HEK293T (cell line): Measurements from ENCODE around the gene FZD10.

Experiments
- CTCF ChIA-PET: fragments of 350-600 bp; formaldehyde crosslinking; extraction: SDS; loops from one replicate; lab custom pipeline; 2021; ENCODE audit warnings: antibody characterized with exemption, inconsistent platforms; lab: Yijun Ruan, JAX
- POLR2A ChIA-PET: fragments of 350-600 bp; formaldehyde crosslinking; extraction: SDS; loops from one replicate; lab custom pipeline; 2020; ENCODE audit warnings: antibody characterized with exemption, inconsistent platforms; lab: Yijun Ruan, JAX
- DNase-seq: peaks from one replicate; pipeline ENCODE4 v3.0.0; 2012; ENCODE audit warnings: mixed read lengths; ENCODE audit errors: extremely low spot score
- ARNT ChIP-seq: fragments of 450-650 bp; IDR thresholded peaks from 2 replicates; pipeline ENCODE4 v1.6.1; 2017; ENCODE audit warnings: mild to moderate bottlenecking
- BHLHE40 ChIP-seq: fragments of 450-650 bp; IDR thresholded peaks from 2 replicates; pipeline ENCODE4 v1.6.1; 2016; ENCODE audit warnings: mild to moderate bottlenecking, moderate library complexity, borderline replicate concordance
- CTBP1 ChIP-seq: fragments of 450-650 bp; IDR thresholded peaks from 2 replicates; pipeline ENCODE4 v1.6.1; 2016; ENCODE audit warnings: borderline replicate concordance
- ELF4 ChIP-seq: fragments of 450-650 bp; IDR thresholded peaks from 2 replicates; pipeline ENCODE4 v1.6.1; 2017; ENCODE audit warnings: antibody characterized with exemption
- FOXA1 ChIP-seq: fragments of 450-650 bp; IDR thresholded peaks from 2 replicates; pipeline ENCODE4 v1.6.1; 2016; ENCODE audit warnings: mild to moderate bottlenecking
- FOXK2 ChIP-seq: fragments of 450-650 bp; IDR thresholded peaks from 2 replicates; pipeline ENCODE4 v1.6.1; 2016; ENCODE audit warnings: mild to moderate bottlenecking
- FOXM1 ChIP-seq: fragments of 450-650 bp; IDR thresholded peaks from 2 replicates; pipeline ENCODE4 v1.6.1; 2017; ENCODE audit warnings: mild to moderate bottlenecking, borderline replicate concordance
- HDGF ChIP-seq: fragments of 450-650 bp; IDR thresholded peaks from 2 replicates; pipeline ENCODE4 v1.6.1; 2017; ENCODE audit warnings: antibody characterized with exemption, borderline replicate concordance
- L3MBTL2 ChIP-seq: fragments of 450-650 bp; conservative IDR thresholded peaks from 2 replicates; pipeline ENCODE4 v1.6.1; 2016; ENCODE audit warnings: mild to moderate bottlenecking
- LEF1 ChIP-seq: fragments of 450-650 bp; IDR thresholded peaks from 2 replicates; pipeline ENCODE4 v1.6.1; 2017; ENCODE audit warnings: mild to moderate bottlenecking, borderline replicate concordance
- NFRKB ChIP-seq: fragments of 450-650 bp; IDR thresholded peaks from 2 replicates; pipeline ENCODE4 v1.6.1; 2016; ENCODE audit warnings: mild to moderate bottlenecking, moderate library complexity
- SP1 ChIP-seq: fragments of 450-650 bp; IDR thresholded peaks from 2 replicates; pipeline ENCODE4 v1.6.1; 2017
- SUZ12 ChIP-seq: fragments of 450-650 bp; IDR thresholded peaks from 2 replicates; pipeline ENCODE4 v1.6.1; 2016; ENCODE audit warnings: mild to moderate bottlenecking
- TARDBP ChIP-seq: fragments of 450-650 bp; IDR thresholded peaks from 2 replicates; pipeline ENCODE4 v1.6.1; 2016
- ZNF384 ChIP-seq: fragments of 450-650 bp; IDR thresholded peaks from 2 replicates; pipeline ENCODE4 v1.6.1; 2016
- TF ChIP-seq, protein P1 (sequence below): fragments of 450-650 bp; IDR thresholded peaks from 2 replicates; pipeline ENCODE4 v1.6.1; 2016

Gene FZD10

DNA sequence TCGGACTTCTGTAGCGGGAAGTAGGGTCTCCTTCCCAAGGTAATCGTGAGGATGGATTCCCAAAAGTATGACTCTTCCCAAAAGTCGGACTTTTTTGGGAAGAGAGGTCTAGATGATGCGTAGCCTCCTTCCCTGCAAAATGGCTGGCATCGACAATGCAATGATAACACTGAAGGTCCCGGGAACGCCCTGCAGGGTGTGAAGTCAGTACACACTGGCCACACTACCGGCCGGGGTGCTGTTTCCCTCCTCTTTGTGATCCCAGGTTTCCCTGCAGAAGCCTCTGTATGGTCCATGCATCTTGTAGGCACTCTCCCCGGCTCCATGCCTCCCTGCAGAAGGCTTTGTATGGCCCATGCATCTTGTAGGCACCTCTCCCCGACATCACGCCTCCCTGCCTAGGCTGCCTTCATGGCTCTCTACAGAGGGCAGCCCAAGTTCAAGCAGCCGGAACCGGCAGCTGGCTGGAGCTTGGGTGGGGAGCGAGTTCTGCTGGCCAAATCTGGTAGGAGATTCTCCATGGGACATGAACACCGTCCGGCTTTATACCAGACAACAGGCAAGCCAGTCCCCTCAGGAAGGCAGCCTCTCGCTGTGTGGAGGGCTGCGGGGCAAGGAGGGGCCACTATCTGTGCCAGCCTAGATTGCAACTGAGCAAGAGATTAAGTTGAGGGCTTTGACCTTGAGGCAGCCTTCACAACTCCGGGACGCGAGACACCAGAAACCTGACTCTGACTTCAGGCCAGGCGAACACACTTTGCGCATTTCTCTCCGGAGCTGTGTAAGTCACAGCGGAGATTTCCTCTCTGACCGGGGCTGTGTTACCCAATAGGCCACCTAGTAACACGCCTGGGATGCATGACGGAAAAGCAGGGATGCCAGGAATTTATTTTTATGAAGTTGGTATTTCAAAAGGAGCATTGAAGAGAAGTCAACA lies 23.5 kb downstream of the FZD10 start:
- TF ChIP-seq SP1 (no peak), SUZ12 (no peak), HDGF (no peak), NFRKB (no peak), L3MBTL2 (no peak), CTBP1 (no peak), FOXM1 (no peak), TARDBP (no peak), LEF1 (no peak)
- TF ChIP-seq, protein P1, sequence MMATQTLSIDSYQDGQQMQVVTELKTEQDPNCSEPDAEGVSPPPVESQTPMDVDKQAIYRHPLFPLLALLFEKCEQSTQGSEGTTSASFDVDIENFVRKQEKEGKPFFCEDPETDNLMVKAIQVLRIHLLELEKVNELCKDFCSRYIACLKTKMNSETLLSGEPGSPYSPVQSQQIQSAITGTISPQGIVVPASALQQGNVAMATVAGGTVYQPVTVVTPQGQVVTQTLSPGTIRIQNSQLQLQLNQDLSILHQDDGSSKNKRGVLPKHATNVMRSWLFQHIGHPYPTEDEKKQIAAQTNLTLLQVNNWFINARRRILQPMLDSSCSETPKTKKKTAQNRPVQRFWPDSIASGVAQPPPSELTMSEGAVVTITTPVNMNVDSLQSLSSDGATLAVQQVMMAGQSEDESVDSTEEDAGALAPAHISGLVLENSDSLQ: no peak
- DNase-seq: no peak
- ChIA-PET CTCF (no interaction called here), POLR2A (no interaction called here)

DNA sequence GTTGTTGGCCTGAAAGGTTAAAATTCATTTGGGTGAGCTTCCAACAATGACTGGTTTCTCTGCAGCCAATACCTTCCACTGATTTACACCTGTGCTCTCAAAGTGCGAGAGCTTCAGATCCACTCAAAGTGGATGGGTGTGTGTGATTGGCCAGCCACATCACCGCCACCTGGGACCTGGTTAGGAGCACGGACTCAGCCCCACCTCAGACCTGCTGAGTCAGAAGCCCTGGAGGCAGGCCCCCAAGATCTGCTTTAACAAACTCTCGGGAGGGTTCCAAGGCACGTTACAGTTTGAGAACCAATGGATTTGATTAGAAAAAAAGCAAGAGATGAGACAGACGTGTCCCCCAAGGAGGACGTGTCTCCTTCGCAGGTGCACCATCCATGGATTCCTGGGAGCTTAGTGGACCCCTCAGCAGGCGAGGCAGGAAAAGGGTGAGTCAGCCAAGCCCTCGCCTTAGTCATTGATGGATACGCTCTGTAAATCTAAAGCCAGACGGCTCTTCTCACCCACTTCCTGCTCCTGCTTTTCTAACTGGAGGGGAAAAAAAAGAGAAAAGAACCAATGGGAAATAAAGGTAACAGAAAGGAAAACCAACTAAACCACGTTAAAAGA lies 24.5 kb downstream of the FZD10 start:
- DNase-seq: no peak
- ChIA-PET POLR2A (no interaction called here), CTCF (interaction anchor here (0.6 kb wide), 1 partner anchor 11 kb away, joined by 3 read pairs; no protein-coding TSS in a partner anchor)

DNA sequence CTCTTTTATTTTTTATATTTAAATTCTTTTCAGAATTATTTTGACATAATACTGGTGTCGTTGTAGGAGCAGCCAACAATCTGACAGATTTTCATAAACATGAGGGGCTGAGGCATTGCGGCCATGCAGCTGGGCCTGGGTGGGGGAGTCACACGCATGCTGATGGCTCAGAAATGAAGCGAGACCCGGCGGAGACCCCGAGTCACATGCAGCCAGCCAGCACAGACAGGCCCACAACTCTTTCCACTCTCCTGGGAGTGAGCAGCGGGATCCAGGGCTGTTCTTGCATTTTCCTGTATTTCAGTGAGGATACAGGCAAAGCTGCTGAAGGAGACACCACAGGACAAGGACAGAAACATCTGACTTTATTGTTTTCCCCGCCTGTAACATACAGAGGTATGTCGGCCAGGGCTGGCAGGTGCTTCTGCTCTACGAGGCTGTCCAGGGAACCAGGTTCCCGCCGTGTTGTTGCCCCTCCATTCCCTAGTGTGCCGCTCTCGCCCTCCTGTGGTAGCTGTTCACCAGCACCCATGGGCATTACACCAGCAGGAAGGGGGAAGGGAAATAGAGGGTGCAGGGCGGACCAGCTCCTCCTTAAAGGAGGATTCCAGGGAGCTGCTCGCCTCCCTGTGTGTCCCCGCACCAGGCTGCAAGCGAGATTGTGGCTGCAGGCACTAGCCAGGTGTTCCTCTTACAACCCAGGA lies 30.5 kb downstream of the FZD10 start:
- ChIA-PET POLR2A (no interaction called here), CTCF (interaction anchor here (1.2 kb wide), 1 partner anchor 144 kb away, joined by 6 read pairs; no protein-coding TSS in a partner anchor)
- TF ChIP-seq TARDBP (no peak), NFRKB (no peak), ZNF384 (no peak), FOXK2 (no peak), SP1 (no peak), FOXA1 (no peak), BHLHE40 (no peak)
- peak; percentile 20 for DNase-seq

More for the DNA sequence above, 24.5 kb downstream of the FZD10 start:
- TF ChIP-seq TARDBP: no peak
- no peak for TF ChIP-seq CTBP1
- TF ChIP-seq FOXA1: no peak

DNA sequence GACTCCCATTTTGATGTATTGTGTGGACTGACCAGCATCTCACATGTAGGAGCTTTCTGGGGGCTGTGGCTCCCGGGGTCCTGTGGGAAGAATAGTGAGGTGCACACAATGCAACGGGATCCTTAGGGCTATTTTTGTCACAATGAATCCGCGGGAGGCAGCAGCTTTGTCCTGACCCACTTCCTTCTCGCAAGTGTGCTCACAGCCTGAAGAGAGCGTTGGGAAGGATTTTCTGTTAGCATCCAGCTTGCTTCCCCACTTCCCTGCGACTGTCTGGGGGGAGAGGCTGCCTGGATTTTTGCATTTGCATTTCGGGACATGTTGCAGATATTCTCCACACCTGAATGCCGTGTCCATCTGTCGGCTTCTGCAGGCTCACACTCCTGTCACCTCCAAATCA lies 31.9 kb downstream of the FZD10 start:
- CTCF ChIA-PET: no interaction called here
- TF ChIP-seq HDGF (no peak), FOXK2 (no peak)
- no peak for DNase-seq
- POLR2A ChIA-PET: no interaction called here

DNA sequence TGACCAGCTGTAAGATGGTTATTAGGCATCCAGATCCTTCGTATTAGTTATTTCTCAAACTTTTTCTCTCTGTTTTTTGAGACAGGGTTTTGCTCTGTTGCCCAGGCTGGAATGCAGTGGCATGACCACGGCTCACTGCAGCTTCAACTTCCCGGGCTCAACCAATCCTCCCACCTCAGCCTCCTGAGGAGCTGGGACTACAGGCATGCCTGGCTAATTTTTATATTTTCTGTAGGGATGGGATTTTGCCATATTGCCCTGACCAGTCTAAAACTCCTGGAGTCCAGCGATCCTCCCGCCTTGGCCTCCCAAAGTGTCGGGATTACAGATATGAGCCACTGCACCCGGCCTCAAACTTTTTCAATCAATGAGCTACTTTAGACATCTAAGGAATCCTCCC lies 33.1 kb downstream of the FZD10 start:
- CTCF ChIA-PET: no interaction called here
- POLR2A ChIA-PET: no interaction called here
- TF ChIP-seq HDGF: no peak
- DNase-seq: no peak

DNA sequence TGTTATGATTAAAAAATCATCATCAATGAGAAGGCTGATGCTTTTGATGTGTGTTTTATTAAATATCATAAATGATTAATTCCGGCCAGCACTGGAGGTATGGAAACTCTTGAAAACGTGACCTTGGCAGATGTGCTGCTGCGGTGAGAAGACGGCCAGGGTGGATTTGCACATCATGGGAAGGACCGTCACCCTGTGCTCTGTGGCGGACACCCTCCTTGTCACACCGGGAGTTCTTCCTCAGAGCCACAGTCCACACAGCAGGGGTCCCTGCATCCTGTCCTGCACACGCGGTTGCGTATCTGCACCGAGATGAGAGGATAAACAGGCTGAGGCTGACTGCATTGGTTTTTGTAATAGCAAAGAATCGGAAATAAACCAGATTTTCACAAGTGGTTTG lies 33.5 kb downstream of the FZD10 start:
- DNase-seq: no peak
- ChIA-PET POLR2A (no interaction called here), CTCF (no interaction called here)
- TF ChIP-seq ARNT: no peak
- no peak for TF ChIP-seq SUZ12

DNA sequence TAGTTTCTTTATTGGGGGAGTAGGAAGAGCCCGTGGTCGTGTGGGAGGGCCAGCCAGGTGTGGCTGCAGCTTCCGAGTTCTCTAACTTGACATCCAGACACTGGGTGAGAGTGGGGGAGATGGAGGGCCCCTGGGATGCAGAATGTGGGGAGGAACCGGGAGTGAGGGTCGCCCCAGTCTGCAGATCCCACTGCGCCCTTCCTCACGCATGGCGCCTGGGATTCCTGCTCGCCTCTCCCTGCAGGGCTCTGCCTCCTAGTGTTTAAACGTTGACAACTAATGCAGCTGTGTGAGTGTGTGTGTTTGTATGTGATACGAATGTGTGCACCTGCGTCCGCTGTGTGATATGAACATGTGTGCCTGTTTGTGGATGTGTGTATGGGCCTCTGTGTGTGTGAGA lies 34.6 kb downstream of the FZD10 start:
- no peak for DNase-seq
- TF ChIP-seq FOXK2: no peak
- no peak for TF ChIP-seq ZNF384
- no peak for TF ChIP-seq ARNT
- no peak for TF ChIP-seq FOXA1
- no peak for TF ChIP-seq NFRKB
- no peak for TF ChIP-seq L3MBTL2
- TF ChIP-seq HDGF: no peak
- no peak for TF ChIP-seq SP1
- no peak for TF ChIP-seq TARDBP
- TF ChIP-seq LEF1: no peak
- no peak for TF ChIP-seq ELF4
- no peak for TF ChIP-seq CTBP1
- no peak for TF ChIP-seq BHLHE40
- TF ChIP-seq, protein P1: no peak
- TF ChIP-seq SUZ12: no peak
- TF ChIP-seq FOXM1: no peak
- POLR2A ChIA-PET: no interaction called here
- CTCF ChIA-PET: no interaction called here
